B cell (primary cell): ENCODE data around the gene ANKFN1.

Source experiments
- EZH2 ChIP-seq: IDR thresholded peaks from 2 replicates; pipeline ENCODE4 v1.6.1; 2012; ENCODE audit warnings: borderline replicate concordance, low read depth, mild to moderate bottlenecking, moderate library complexity, low read length; ENCODE audit not compliant: insufficient read depth, poor library complexity, severe bottlenecking
- TF ChIP-seq, protein P1 (sequence below): fragments of 200-600 bp; IDR thresholded peaks from one replicate; pipeline ENCODE4 v1.8.0; 2022; ENCODE audit warnings: antibody characterized with exemption, mild to moderate bottlenecking

DNA sequence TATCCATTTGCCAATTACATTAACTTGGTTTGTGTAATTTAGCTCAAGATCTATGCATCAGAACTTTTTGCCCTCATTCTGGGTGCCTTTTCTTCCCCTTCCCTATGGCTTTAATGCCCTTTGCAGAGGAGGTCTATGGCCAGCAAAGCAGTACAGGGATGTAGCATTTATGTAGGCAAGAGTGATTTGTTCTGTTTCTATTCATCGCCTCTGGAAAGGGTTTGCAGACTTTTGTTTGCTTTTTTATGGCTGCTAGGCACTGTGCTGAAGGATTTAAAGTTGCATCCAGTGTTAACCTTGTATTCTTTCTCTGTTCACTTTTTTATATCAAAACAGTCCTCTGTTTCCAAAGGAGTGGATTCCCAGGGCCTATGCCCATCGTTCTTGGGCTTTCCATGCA is 78.0 kb downstream of the ANKFN1 start:
- TF ChIP-seq EZH2, result no peak
- TF ChIP-seq, protein P1, sequence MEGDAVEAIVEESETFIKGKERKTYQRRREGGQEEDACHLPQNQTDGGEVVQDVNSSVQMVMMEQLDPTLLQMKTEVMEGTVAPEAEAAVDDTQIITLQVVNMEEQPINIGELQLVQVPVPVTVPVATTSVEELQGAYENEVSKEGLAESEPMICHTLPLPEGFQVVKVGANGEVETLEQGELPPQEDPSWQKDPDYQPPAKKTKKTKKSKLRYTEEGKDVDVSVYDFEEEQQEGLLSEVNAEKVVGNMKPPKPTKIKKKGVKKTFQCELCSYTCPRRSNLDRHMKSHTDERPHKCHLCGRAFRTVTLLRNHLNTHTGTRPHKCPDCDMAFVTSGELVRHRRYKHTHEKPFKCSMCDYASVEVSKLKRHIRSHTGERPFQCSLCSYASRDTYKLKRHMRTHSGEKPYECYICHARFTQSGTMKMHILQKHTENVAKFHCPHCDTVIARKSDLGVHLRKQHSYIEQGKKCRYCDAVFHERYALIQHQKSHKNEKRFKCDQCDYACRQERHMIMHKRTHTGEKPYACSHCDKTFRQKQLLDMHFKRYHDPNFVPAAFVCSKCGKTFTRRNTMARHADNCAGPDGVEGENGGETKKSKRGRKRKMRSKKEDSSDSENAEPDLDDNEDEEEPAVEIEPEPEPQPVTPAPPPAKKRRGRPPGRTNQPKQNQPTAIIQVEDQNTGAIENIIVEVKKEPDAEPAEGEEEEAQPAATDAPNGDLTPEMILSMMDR, result no peak
